Subcutaneous abdominal adipose tissue (tissue), 5 donors: ENCODE measurements around the gene SUN2.

Source experiments
- H3K27ac ChIP-seq: one replicate; pipeline ENCODE4 v1.7.0; 2013; ENCODE audit warnings: low read depth, mild to moderate bottlenecking, inconsistent platforms, low read length, moderate library complexity
- H3K27me3 ChIP-seq, 5 donors: one replicate each; pipeline ENCODE4 v1.7.0; 2013; ENCODE audit warnings: low read length in 5 of 5, inconsistent platforms in 1 of 5; ENCODE audit not compliant: control insufficient read depth in 5 of 5, insufficient read depth in 4 of 5
- H3K36me3 ChIP-seq, 5 donors: one replicate each; pipeline ENCODE4 v1.7.0; 2013; ENCODE audit warnings: low read length in 5 of 5; ENCODE audit not compliant: control insufficient read depth in 5 of 5, insufficient read depth in 5 of 5
- H3K4me1 ChIP-seq, 5 donors: one replicate each; pipeline ENCODE4 v1.7.0; 2013; ENCODE audit warnings: low read length in 5 of 5, mild to moderate bottlenecking in 3 of 5, moderate library complexity in 1 of 5; ENCODE audit not compliant: control insufficient read depth in 5 of 5, insufficient read depth in 5 of 5
- H3K4me3 ChIP-seq, 5 donors: one replicate each; pipeline ENCODE4 v1.7.0; 2013; ENCODE audit warnings: low read length in 5 of 5, low read depth in 1 of 5
- H3K9ac ChIP-seq, 5 donors: one replicate each; pipeline ENCODE4 v1.7.0; 2013; ENCODE audit warnings: low read length in 5 of 5, mild to moderate bottlenecking in 4 of 5, moderate library complexity in 3 of 5
- H3K9me3 ChIP-seq, 5 donors: one replicate each; pipeline ENCODE4 v1.7.0; 2013; ENCODE audit warnings: low read length in 5 of 5; ENCODE audit not compliant: control insufficient read depth in 5 of 5
- donor health status: healthy.
- donor health status: healthy.
- donor health status: healthy.
- donor health status: healthy.
- donor health status: healthy.

Gene SUN2

GRCh38 chr22:38710866-38711265 lies 44.9 kb downstream of the SUN2 start:
- no peaks in the 10 kb centered on the region for H3K9me3 ChIP-seq
- peaks cover 6 to 23% (median 19%) of the 10 kb centered on the region in 5 donors for H3K36me3 ChIP-seq
- H3K27me3 ChIP-seq, result no peaks in the 10 kb centered on the region
- peaks cover 0 to 61% (median 30%) of the 10 kb centered on the region in 5 donors for H3K4me1 ChIP-seq
- H3K9ac ChIP-seq, result no peak overlapping the region
- no peak overlapping the region for H3K4me3 ChIP-seq
- H3K27ac ChIP-seq, result no peak overlapping the region

- H3K27ac ChIP-seq, result no peak overlapping the region
- no peak overlapping the region for H3K9ac ChIP-seq
- H3K36me3 ChIP-seq, result peaks cover 6 to 21% (median 14%) of the 10 kb centered on the region in 5 donors
- H3K9me3 ChIP-seq, result no peaks in the 10 kb centered on the region
- H3K4me3 ChIP-seq, result no peak overlapping the region
- peaks cover 0 to 59% (median 30%) of the 10 kb centered on the region in 5 donors for H3K4me1 ChIP-seq
- H3K27me3 ChIP-seq, result no peaks in the 10 kb centered on the region
Observed at GRCh38 chr22:38710351-38710750, 45.4 kb downstream of the SUN2 start.

GRCh38 chr22:38709306-38709705 lies 46.5 kb downstream of the SUN2 start:
- Histone ChIP-seq H3K27me3 (no peaks in the 10 kb centered on the region), H3K36me3 (peaks cover 6 to 19% (median 10%) of the 10 kb centered on the region in 5 donors), H3K9ac (no peak overlapping the region), H3K4me3 (no peak overlapping the region), H3K27ac (no peak overlapping the region), H3K9me3 (no peaks in the 10 kb centered on the region), H3K4me1 (peaks cover 0 to 55% (median 37%) of the 10 kb centered on the region in 5 donors)

GRCh38 chr22:38707984-38708383 lies 47.8 kb downstream of the SUN2 start:
- Histone ChIP-seq H3K9me3 (no peaks in the 10 kb centered on the region), H3K27me3 (no peaks in the 10 kb centered on the region), H3K27ac (no peak overlapping the region), H3K4me1 (peaks cover 0 to 53% (median 33%) of the 10 kb centered on the region in 5 donors), H3K4me3 (no peak overlapping the region), H3K36me3 (peaks cover 6 to 19% (median 10%) of the 10 kb centered on the region in 5 donors), H3K9ac (no peak overlapping the region)

- H3K36me3 ChIP-seq, result peaks cover 4 to 19% (median 6%) of the 10 kb centered on the region in 5 donors
- H3K27me3 ChIP-seq, result no peaks in the 10 kb centered on the region
- no peak overlapping the region for H3K27ac ChIP-seq
- H3K4me3 ChIP-seq, result peak overlapping the region; percentile 80 to 90 (median 89)
- peaks cover 0 to 48% (median 32%) of the 10 kb centered on the region in 5 donors for H3K4me1 ChIP-seq
- H3K9me3 ChIP-seq, result no peaks in the 10 kb centered on the region
- peak overlapping the region in 1 of 5 donors; percentile 93 for H3K9ac ChIP-seq
Observed at GRCh38 chr22:38707346-38707745, 48.5 kb downstream of the SUN2 start.

GRCh38 chr22:38706901-38707195 lies 49.0 kb downstream of the SUN2 start:
- H3K4me3 ChIP-seq, result peak overlapping the region; percentile 80 to 90 (median 89)
- H3K9ac ChIP-seq, result peak overlapping the region; percentile 82 to 93 (median 89)
- peak overlapping the region; percentile 87 for H3K27ac ChIP-seq
- H3K36me3 ChIP-seq, result peaks cover 4 to 19% (median 6%) of the 10 kb centered on the region in 5 donors
- H3K9me3 ChIP-seq, result no peaks in the 10 kb centered on the region
- H3K4me1 ChIP-seq, result peaks cover 0 to 48% (median 32%) of the 10 kb centered on the region in 5 donors
- H3K27me3 ChIP-seq, result no peaks in the 10 kb centered on the region

- Histone ChIP-seq H3K9ac (peak overlapping the region; percentile 82 to 93 (median 89)), H3K4me1 (peaks cover 0 to 53% (median 37%) of the 10 kb centered on the region in 5 donors), H3K9me3 (no peaks in the 10 kb centered on the region), H3K4me3 (peak overlapping the region; percentile 80 to 90 (median 89)), H3K27me3 (no peaks in the 10 kb centered on the region), H3K27ac (peak overlapping the region; percentile 87), H3K36me3 (peaks cover 4 to 19% (median 6%) of the 10 kb centered on the region in 5 donors)
Observed at GRCh38 chr22:38706101-38706900, 49.5 kb downstream of the SUN2 start.

GRCh38 chr22:38705235-38706100 lies 50.3 kb downstream of the SUN2 start, which contains the start of gene GTPBP1:
Gene GTPBP1, plus strand, starts transcription at chr22:38705944. Its CDS starts 12 bp downstream, at chr22:38705956.
- Histone ChIP-seq H3K9ac (peak within 1 kb of the TSS; percentile 82 to 93 (median 89)), H3K4me1 (peaks cover 0 to 55% (median 38%) of the 10 kb centered on the region in 5 donors), H3K36me3 (peaks cover 2 to 13% (median 4%) of the 10 kb centered on the region in 5 donors), H3K27me3 (no peaks in the 10 kb centered on the region), H3K27ac (peak within 1 kb of the TSS; percentile 87), H3K4me3 (peak within 1 kb of the TSS; percentile 80 to 90 (median 89)), H3K9me3 (no peaks in the 10 kb centered on the region)

- no peaks in the 10 kb centered on the region for H3K27me3 ChIP-seq
- H3K9ac ChIP-seq, result peak overlapping the region in 2 of 5 donors; percentile 38 to 46
- peak overlapping the region; percentile 69 for H3K27ac ChIP-seq
- peaks cover under 1 to 57% (median 42%) of the 10 kb centered on the region in 5 donors for H3K4me1 ChIP-seq
- H3K36me3 ChIP-seq, result peaks cover 0 to 6% (median 0%) of the 10 kb centered on the region in 5 donors
- H3K9me3 ChIP-seq, result no peaks in the 10 kb centered on the region
- H3K4me3 ChIP-seq, result peak overlapping the region; percentile 44 to 72 (median 51)
Observed at GRCh38 chr22:38704654-38705234, 51.1 kb downstream of the SUN2 start.
